GM19467 (cell line): ENCODE results near the gene CDH20.

ENCODE experiments used
- ATAC-seq: cut with Tn5 transposase; IDR thresholded peaks from one replicate; pipeline ENCODE4 v1.9.1; 2021; ENCODE audit warnings: mild to moderate bottlenecking, moderate library complexity; ENCODE audit not compliant: unreplicated experiment

Gene CDH20

DNA sequence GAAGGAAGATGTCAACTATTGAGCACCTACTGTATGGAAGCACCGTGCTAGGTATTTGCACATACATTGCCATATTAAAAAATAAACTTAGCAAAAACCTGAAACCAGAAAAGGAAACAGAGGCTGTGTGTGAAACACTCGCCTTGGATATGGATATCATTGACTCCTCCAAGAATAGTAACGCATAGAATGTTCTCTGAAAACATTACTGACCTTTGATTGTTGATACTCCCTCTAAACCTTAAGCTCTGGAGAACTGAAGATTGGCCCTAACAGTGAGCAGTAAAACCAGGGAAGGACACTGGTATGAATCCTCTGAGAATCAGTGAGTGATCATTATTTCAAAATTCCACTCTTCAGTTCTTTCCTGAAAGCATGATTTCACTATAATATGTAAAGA, 236.8 kb downstream of the CDH20 start:
- ATAC-seq: no peak

DNA sequence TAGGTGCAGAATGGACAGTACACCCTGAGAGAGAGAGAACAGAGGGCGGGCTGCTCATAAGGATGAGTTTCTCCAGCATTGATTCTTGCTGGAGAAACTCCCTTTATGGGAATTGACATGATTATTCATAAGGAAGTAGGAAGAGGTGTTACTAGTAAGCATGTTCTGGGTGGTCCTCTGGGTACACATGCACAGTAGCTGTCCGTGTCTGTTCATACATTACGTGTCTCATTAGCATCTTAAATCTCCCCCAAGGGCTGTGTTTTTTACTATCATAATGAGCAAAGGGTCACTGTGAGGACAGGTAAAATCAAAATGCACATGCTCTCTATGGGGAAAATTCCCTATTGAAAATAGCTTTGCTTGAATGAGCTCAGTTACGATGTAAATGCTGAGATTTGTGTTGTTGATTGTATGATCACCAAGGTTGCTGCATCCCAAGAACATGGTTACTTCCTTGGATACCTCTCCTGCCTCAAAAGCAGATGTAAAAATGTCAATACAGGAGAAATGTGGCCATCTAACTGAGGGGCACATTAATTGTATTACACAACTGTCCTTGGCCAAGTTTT, 238.9 kb downstream of the CDH20 start:
- ATAC-seq: no peak

GRCh38 chr18:61572871-61573270, 239.6 kb downstream of the CDH20 start:
- ATAC-seq: no peak

DNA sequence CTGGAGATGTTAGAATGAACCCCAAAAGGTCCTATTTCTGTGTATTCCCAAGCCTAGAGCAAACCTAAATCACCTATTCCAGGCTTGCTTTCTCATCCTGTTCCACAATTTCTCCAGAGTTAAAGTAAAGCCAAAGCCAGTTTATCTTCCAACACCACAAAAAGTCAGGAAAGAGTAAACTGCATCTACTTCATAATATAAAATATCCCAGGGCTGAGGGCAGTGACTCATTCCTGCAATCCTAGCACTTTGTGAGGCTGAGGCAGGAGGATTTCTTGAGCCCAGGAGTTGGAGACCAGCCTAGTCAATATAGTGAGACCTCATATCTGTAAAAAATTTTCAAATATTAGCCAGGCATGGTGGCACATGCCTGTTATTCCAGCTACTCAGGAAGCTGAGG, 241.4 kb downstream of the CDH20 start:
- ATAC-seq: no peak

DNA sequence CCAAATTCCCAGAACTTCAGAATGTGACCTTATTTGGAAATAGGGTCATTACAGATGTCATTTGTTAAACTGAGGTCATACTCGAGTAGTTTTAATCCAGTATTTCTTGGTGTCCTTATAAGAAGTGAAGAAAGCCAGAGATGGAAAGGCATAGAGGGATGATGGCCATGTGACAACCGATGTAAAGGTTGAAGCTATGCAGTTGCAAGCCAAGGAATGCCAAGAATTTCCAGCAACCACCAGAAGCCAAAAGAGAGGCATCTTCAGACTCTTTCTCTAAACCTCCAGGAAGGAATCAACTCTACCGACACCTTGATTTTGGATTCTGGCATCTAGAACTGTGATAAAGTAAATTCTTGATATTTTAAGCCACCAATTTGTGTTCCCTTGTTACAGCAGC, 242.2 kb downstream of the CDH20 start:
- ATAC-seq: no peak

GRCh38 chr18:61578846-61579245, 245.6 kb downstream of the CDH20 start:
- no peak for ATAC-seq

GRCh38 chr18:61579581-61579980, 246.4 kb downstream of the CDH20 start:
- no peak for ATAC-seq

DNA sequence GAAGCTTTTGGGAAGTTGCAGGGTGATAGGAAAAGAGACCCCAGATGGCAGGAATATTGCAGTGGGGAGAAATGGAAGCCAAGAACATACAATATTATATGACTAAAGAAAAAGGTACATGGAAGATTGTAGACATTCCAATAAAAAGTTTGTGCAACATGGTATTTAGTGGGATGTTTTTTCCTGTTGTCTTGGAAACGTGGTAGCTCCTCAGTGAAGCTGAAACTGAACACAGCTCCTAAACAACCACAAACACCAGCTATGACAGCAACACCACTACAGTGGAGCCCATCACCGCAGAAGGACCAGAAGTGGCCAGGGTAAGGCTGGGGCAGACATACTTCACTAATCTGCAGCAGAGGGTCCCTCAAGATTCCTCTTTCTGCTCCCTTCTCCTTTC, 246.8 kb downstream of the CDH20 start:
- ATAC-seq: no peak

DNA sequence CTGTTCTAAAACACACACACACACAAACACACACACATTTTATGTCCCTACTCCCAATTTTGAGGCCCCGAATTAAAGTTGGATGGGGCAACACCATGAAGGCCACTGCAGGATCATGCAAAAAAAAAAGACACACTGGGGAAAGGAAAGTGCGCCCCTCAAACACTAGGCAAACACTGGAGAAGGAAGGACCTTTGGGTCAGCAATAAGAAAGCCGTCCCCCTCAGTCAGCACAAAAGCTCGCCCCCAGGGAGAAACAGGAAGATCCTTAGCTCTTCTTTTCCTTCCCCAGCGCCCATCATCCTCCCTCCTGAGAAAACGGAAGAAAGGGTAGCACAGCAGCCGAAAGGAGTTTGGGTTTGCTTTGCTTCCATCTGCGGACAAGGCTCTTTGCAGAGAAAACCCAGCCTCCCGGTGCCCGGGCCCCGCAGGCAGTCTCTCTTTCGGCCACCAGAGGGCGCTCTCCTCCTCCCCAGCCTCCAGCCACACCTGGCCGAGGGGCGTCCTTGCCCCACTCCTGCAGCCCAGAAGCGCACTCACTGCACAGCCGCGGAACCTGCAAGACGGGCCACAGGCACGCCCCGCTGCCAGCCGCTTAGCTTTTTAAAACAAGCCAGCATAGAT, 248.5 kb downstream of the CDH20 start:
- peak; percentile 87 for ATAC-seq

- no peak for ATAC-seq
Observed at GRCh38 chr18:61582202-61582710, 249.0 kb downstream of the CDH20 start.

- ATAC-seq: no peak
Observed at GRCh38 chr18:61583548-61583947, 250.3 kb downstream of the CDH20 start.

DNA sequence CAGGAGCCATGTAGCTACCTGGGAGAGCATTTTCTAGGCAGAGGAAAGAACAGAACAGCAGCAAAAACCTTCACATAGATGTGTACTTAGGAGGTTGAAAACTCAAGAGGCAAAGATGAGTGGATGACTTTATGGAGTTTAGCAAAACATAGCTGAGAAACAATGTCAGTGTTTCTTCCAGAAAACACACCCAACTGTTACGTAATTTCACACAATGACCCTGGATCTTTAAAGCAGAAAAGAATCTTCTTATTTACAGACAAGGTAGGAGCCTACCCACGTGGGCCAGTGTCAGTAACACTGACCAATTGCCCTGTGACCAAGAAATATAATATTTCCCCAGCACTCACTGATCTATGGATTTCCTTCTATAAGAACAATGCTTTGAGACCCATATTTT, 254.6 kb downstream of the CDH20 start:
- ATAC-seq: no peak

- ATAC-seq: no peak
Observed at GRCh38 chr18:61589053-61589723, 256.0 kb downstream of the CDH20 start.

GRCh38 chr18:61589724-61590065, 256.5 kb downstream of the CDH20 start:
- ATAC-seq: no peak

- no peak for ATAC-seq
Observed at GRCh38 chr18:61591253-61591652, 258.0 kb downstream of the CDH20 start.

- no peak for ATAC-seq
Observed at GRCh38 chr18:61595615-61596251, 262.5 kb downstream of the CDH20 start.

- ATAC-seq: no peak
Observed at GRCh38 chr18:61596296-61596695, 263.1 kb downstream of the CDH20 start.

- ATAC-seq: no peak
Observed at GRCh38 chr18:61597316-61597715, 264.1 kb downstream of the CDH20 start.

DNA sequence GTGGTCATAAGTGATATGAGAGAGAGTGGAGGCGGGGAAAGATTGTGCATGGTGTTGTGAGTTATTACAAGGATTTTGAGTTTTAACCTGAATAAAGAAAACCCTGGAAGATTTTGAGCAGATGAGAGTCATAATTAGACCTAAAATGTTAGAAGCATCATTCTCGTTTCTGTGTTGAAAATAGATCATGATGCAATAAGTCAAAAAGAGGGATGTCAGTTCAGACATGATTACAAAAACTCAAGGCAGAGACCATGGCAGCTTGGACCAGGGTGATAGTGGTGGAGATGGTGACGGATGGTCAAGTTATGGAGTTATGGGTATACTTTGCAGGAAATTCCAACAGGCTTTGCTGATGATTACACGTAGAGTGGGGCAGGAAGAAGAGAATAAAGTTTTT, 267.2 kb downstream of the CDH20 start:
- ATAC-seq: no peak

- no peak for ATAC-seq
Observed at GRCh38 chr18:61602836-61603235, 269.6 kb downstream of the CDH20 start.
